Measurements from ENCODE around the gene CD79A. TPM values are rescaled to one million over a fixed set of nuclear protein-coding genes. Genes with fewer than 3 reads are reported as not detected.

CD79A gene
- total and polyA plus RNA-seq, 8 donors: 1.5 to 18.7 (median 3.2) TPM; not detected in 3

DNA sequence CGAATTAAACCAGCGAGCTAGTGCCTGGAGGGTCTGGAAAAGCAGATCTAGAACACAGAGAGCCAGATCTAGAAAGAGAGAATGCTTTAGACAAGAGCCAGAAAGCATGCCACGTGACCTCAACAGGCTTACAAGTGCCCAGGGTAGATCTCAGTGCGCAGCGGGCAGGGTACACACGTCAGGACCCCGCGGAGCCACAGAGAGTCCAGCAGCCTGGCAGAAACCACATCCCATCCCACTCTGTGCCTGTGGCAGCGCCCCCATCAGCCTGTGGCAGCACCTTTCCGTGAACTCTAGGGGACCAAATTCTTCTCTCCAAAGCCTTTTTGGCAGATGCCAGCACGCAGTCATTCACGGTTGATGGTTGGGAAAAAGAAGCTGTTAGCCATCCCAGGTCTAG is 11.8 kb downstream of the CD79A start:
- intact Hi-C loops (cut with DNase I; ENCODE audit: low total_unique reads): no loop called here
- 83 to 88% (median 86%) methylated on average over 11 to 12 of the region's 12 CpGs for WGBS, 5 donors
- no peak for DNase-seq
- H3K27me3 ChIP-seq: no peaks in the 10 kb centered on the region
- TF ChIP-seq CTCF (IDR thresholded peaks at IDR 0.05) (no peak), POLR2A (IDR thresholded peaks at IDR 0.05) (no peak), EP300 (IDR thresholded peaks at IDR 0.05) (no peak), POLR2AphosphoS5 (IDR thresholded peaks at IDR 0.05) (no peak)
- no peak overlapping the region for H3K4me3 ChIP-seq
- H3K36me3 ChIP-seq: peaks cover 33 to 58% (median 51%) of the 10 kb centered on the region in 4 donors
- peaks cover 33 to 51% (median 42%) of the 10 kb centered on the region in 4 donors for H3K4me1 ChIP-seq
- peak overlapping the region in 3 of 5 donors; percentile 71 to 80 (median 75) for H3K27ac ChIP-seq
- H3K9me3 ChIP-seq: no peaks in the 10 kb centered on the region

DNA sequence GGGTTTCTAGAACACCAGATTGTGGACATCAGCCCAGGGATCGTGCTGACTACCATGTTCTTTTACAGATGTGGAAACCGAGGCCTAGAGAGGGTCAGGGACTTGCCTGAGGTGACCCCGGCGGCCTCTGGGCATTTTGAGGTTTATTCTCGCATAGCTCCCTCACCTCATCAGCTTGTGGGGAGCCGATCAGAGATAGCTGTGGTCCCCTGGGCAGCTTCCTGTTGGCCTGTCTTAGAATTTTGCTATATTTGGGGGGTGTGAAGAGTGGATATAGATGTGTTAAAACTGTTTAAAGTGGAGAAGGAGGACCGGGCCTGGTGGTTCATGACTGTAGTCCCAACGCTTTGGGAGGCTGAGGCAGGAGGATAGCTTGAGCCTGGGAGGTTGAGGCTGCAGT is 12.8 kb downstream of the CD79A start:
- TF ChIP-seq POLR2AphosphoS5 (IDR thresholded peaks at IDR 0.05) (no peak), EP300 (IDR thresholded peaks at IDR 0.05) (no peak), POLR2A (IDR thresholded peaks at IDR 0.05) (no peak), CTCF (IDR thresholded peaks at IDR 0.05) (no peak)
- Histone ChIP-seq H3K4me3 (no peak overlapping the region), H3K36me3 (peaks cover 42 to 68% (median 61%) of the 10 kb centered on the region in 4 donors), H3K27me3 (no peaks in the 10 kb centered on the region), H3K4me1 (peaks cover 29 to 45% (median 35%) of the 10 kb centered on the region in 4 donors), H3K27ac (no peak overlapping the region), H3K9me3 (no peaks in the 10 kb centered on the region)
- intact Hi-C loops (cut with DNase I; ENCODE audit: low total_unique reads): no loop called here
- WGBS, 5 donors: 80 to 92% (median 87%) methylated on average over 8 of the region's 8 CpGs
- DNase-seq: no peak

GRCh38 chr19:41890936-41891335 is 13.9 kb downstream of the CD79A start:
- no peak for DNase-seq
- Histone ChIP-seq H3K27me3 (no peaks in the 10 kb centered on the region), H3K36me3 (peaks cover 52 to 78% (median 72%) of the 10 kb centered on the region in 4 donors), H3K4me3 (no peak overlapping the region), H3K4me1 (peaks cover 19 to 35% (median 25%) of the 10 kb centered on the region in 4 donors), H3K9me3 (no peaks in the 10 kb centered on the region), H3K27ac (no peak overlapping the region)
- intact Hi-C loops (cut with DNase I; ENCODE audit: low total_unique reads): no loop called here
- WGBS, 5 donors: 91 to 97% (median 92%) methylated on average over 4 of the region's 4 CpGs
- no peak for TF ChIP-seq CTCF (IDR thresholded peaks at IDR 0.05)

DNA sequence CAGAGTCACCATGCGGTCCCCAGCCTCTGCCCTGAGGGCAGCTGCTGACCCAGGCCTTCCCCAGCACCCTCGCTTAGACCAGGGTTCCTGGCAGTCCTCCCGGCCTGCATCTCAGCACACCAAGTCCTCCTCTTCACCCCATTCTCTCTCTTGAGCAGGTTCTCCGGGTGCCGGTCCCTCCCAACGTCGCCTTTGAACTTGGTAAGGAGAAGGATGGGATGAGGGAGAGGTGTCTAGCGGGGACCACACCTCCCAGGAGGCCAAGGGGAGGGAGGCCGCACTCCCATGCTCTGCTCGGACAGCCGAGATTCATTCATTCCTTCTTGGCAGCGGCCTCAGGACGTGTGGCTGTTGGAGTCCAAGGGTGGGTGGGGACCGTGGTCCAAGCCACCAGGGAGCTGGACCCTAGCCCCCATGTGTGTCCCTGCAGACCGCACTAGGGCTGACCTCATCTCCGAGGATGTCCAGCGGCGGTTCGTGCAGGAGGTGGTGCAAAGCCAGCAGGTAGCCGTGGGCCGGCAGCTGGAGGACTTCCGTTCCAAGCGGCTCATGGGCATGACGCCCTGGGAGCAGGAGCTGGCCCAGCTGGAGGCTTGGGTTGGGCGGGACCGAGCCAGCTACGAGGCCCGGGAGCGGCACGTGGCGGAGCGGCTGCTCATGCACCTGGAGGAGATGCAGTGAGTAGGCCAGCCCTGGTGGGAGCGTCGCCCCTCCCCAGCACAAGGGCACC is 15.3 kb downstream of the CD79A start:
- H3K27me3 ChIP-seq: no peaks in the 10 kb centered on the region
- no peak overlapping the region for H3K4me3 ChIP-seq
- no peaks in the 10 kb centered on the region for H3K9me3 ChIP-seq
- intact Hi-C loops (cut with DNase I; ENCODE audit: low total_unique reads): no loop called here
- DNase-seq: no peak
- peaks cover 7 to 21% (median 11%) of the 10 kb centered on the region in 4 donors for H3K4me1 ChIP-seq
- H3K27ac ChIP-seq: no peak overlapping the region
- no peak for TF ChIP-seq EP300 (IDR thresholded peaks at IDR 0.05)
- TF ChIP-seq POLR2A (IDR thresholded peaks at IDR 0.05): no peak
- no peak for TF ChIP-seq POLR2AphosphoS5 (IDR thresholded peaks at IDR 0.05)
- TF ChIP-seq CTCF (IDR thresholded peaks at IDR 0.05): no peak
- peaks cover 58 to 92% (median 86%) of the 10 kb centered on the region in 4 donors for H3K36me3 ChIP-seq
- WGBS, 5 donors: 83 to 93% (median 87%) methylated on average over 15 to 34 of the region's 34 CpGs
